Trophoblast cell (in vitro differentiated cells and primary cell): ENCODE data around the gene TAOK1.

Experiments
- DNase-seq, 2 donors: peaks; one replicate each; pipeline ENCODE4 v3.0.0-alpha.2; 2016
- H2AFZ ChIP-seq: 2 replicates; pipeline ENCODE4 v1.6.1; 2013; ENCODE audit warnings: low read length, moderate library complexity, mild to moderate bottlenecking; ENCODE audit not compliant: insufficient read depth, poor library complexity
- H2AK5ac ChIP-seq: 2 replicates; pipeline ENCODE4 v1.6.1; 2013; ENCODE audit warnings: mild to moderate bottlenecking, low read length
- H2BK120ac ChIP-seq: 2 replicates; pipeline ENCODE4 v1.6.1; 2013; ENCODE audit warnings: low read length, mild to moderate bottlenecking, moderate library complexity; ENCODE audit not compliant: insufficient read depth, poor library complexity
- H2BK12ac ChIP-seq: 2 replicates; pipeline ENCODE4 v1.6.1; 2013; ENCODE audit warnings: mild to moderate bottlenecking, low read length, moderate library complexity
- H2BK5ac ChIP-seq: 2 replicates; pipeline ENCODE4 v1.6.1; 2013; ENCODE audit warnings: low read length, low read depth, moderate library complexity, mild to moderate bottlenecking; ENCODE audit not compliant: poor library complexity
- H3K14ac ChIP-seq: 2 replicates; pipeline ENCODE4 v1.6.1; 2013; ENCODE audit warnings: mild to moderate bottlenecking, low read length
- H3K18ac ChIP-seq: 2 replicates; pipeline ENCODE4 v1.6.1; 2013; ENCODE audit warnings: mild to moderate bottlenecking, low read length
- H3K23ac ChIP-seq: 2 replicates; pipeline ENCODE4 v1.6.1; 2013; ENCODE audit warnings: low read length
- H3K27ac ChIP-seq: 2 replicates; pipeline ENCODE4 v1.5.1; 2013; ENCODE audit warnings: low read depth, mild to moderate bottlenecking, inconsistent platforms, low read length, moderate library complexity
- H3K27me3 ChIP-seq: 2 replicates; pipeline ENCODE4 v1.6.1; 2013; ENCODE audit warnings: inconsistent platforms, mild to moderate bottlenecking, low read length, moderate library complexity; ENCODE audit not compliant: insufficient read depth
- H3K36me3 ChIP-seq, 2 experiments: 1 replicate in 1 of 2; 2 replicates in 1 of 2; pipeline ENCODE4 v1.6.1; 2013; ENCODE audit warnings: low read length in 2 of 2, mild to moderate bottlenecking in 2 of 2, moderate library complexity in 1 of 2; ENCODE audit not compliant: insufficient read depth in 2 of 2, control insufficient read depth in 1 of 2
- H3K4ac ChIP-seq: 2 replicates; pipeline ENCODE4 v1.6.1; 2013; ENCODE audit warnings: low read depth, mild to moderate bottlenecking, low read length, moderate library complexity
- H3K4me1 ChIP-seq, 2 experiments: 1 replicate in 1 of 2; 2 replicates in 1 of 2; pipeline ENCODE4 v1.6.1; 2013; ENCODE audit warnings: low read length in 2 of 2, mild to moderate bottlenecking in 2 of 2, moderate library complexity in 1 of 2; ENCODE audit not compliant: insufficient read depth in 2 of 2, control insufficient read depth in 1 of 2
- H3K4me2 ChIP-seq: 2 replicates; pipeline ENCODE4 v1.6.1; 2013; ENCODE audit warnings: inconsistent platforms, mild to moderate bottlenecking, low read length, moderate library complexity
- H3K4me3 ChIP-seq: 2 replicates; pipeline ENCODE4 v1.5.1; 2013; ENCODE audit warnings: mild to moderate bottlenecking, low read depth, low read length, inconsistent platforms
- H3K79me1 ChIP-seq: one replicate; pipeline ENCODE4 v1.6.1; 2013; ENCODE audit warnings: low read length
- H3K79me2 ChIP-seq: 2 replicates; pipeline ENCODE4 v1.6.1; 2013; ENCODE audit warnings: low read length, mild to moderate bottlenecking; ENCODE audit not compliant: control insufficient read depth, insufficient read depth, poor library complexity
- H3K9ac ChIP-seq: 2 replicates; pipeline ENCODE4 v1.6.1; 2013; ENCODE audit warnings: mild to moderate bottlenecking, low read length
- H3K9me3 ChIP-seq: 2 replicates; pipeline ENCODE4 v1.6.1; 2013; ENCODE audit warnings: low read depth, mild to moderate bottlenecking, control low read depth, inconsistent platforms, low read length; ENCODE audit not compliant: insufficient read depth
- H4K12ac ChIP-seq: 2 replicates; pipeline ENCODE4 v1.6.1; 2013; ENCODE audit warnings: low read depth, mild to moderate bottlenecking, low read length, moderate library complexity
- H4K8ac ChIP-seq: 2 replicates; pipeline ENCODE4 v1.6.1; 2013; ENCODE audit warnings: low read depth, mild to moderate bottlenecking, low read length, moderate library complexity
- H4K91ac ChIP-seq: one replicate; pipeline ENCODE4 v1.6.1; 2013; ENCODE audit warnings: low read depth, mild to moderate bottlenecking, low read length, moderate library complexity
- WGBS: extraction: QIAGEN DNeasy Blood & Tissue Kit; methylation state at CpG from one replicate; pipeline ENCODE4 v1.1.7; 2013; ENCODE audit warnings: missing lambda C conversion rate; ENCODE audit not compliant: insufficient read length, insufficient coverage; ENCODE audit errors: extremely low coverage; 5-methylcytosine and 5-hydroxymethylcytosine counted together

TAOK1 gene

DNA sequence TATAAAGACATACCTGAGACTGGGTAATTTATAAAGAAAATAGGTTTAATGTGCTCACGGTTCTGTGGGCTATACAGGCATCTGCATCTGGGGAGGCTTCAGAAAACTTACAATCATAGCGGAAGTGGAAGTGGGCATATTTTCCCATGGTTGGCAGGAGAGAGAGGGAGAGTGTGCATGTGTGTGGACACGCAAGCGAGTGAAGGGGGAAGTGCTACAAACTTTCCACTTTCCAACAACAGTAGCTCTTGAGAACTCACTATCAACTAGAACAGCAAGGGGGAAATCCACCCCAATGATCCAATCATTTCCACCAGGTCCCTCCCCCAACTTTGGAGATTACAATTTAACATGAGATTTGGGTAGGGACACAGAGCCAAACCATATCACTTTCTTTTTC, 11.1 kb downstream of the TAOK1 start:
- Histone ChIP-seq H4K12ac (no peak overlapping the region), H2AK5ac (no peak overlapping the region), H2BK5ac (no peak overlapping the region), H2AFZ (no peak overlapping the region), H3K18ac (no peak overlapping the region), H3K23ac (no peak overlapping the region), H4K91ac (no peak overlapping the region), H3K27ac (no peak overlapping the region), H3K4me1 (no peaks in the 10 kb centered on the region), H2BK120ac (no peak overlapping the region), H3K4me2 (no peak overlapping the region), H3K9ac (no peak overlapping the region), H3K9me3 (no peaks in the 10 kb centered on the region), H3K27me3 (no peaks in the 10 kb centered on the region), H3K79me2 (peaks cover 14% of the 10 kb centered on the region), H4K8ac (no peak overlapping the region), H3K79me1 (no peaks in the 10 kb centered on the region), H3K36me3 (peaks cover 19 to 31% of the 10 kb centered on the region in 2 experiments), H3K14ac (no peak overlapping the region), H3K4ac (peak overlapping the region; percentile 24), H2BK12ac (no peak overlapping the region), H3K4me3 (no peak overlapping the region)
- peak in 1 of 2 donors; percentile 9 for DNase-seq
- no CpG with 5 or more reads among the region's 4 CpGs for WGBS

- Histone ChIP-seq H3K9ac (no peak overlapping the region), H3K23ac (no peak overlapping the region), H2BK5ac (no peak overlapping the region), H3K79me1 (no peaks in the 10 kb centered on the region), H2BK12ac (no peak overlapping the region), H2BK120ac (no peak overlapping the region), H2AK5ac (no peak overlapping the region), H3K27ac (no peak overlapping the region), H3K79me2 (peaks cover 13% of the 10 kb centered on the region), H2AFZ (no peak overlapping the region), H3K4me2 (no peak overlapping the region), H3K27me3 (no peaks in the 10 kb centered on the region), H3K36me3 (peaks cover 9 to 13% of the 10 kb centered on the region in 2 experiments), H4K8ac (no peak overlapping the region), H4K91ac (no peak overlapping the region), H3K18ac (no peak overlapping the region), H3K4me3 (no peak overlapping the region), H3K4me1 (no peaks in the 10 kb centered on the region), H4K12ac (no peak overlapping the region), H3K14ac (no peak overlapping the region), H3K9me3 (no peaks in the 10 kb centered on the region), H3K4ac (peak overlapping the region; percentile 22)
- DNase-seq = peak; percentile 6 to 46
- WGBS = no CpG with 5 or more reads among the region's 2 CpGs
Measured at GRCh38 chr17:29407856-29408255, 17.7 kb downstream of the TAOK1 start.

DNA sequence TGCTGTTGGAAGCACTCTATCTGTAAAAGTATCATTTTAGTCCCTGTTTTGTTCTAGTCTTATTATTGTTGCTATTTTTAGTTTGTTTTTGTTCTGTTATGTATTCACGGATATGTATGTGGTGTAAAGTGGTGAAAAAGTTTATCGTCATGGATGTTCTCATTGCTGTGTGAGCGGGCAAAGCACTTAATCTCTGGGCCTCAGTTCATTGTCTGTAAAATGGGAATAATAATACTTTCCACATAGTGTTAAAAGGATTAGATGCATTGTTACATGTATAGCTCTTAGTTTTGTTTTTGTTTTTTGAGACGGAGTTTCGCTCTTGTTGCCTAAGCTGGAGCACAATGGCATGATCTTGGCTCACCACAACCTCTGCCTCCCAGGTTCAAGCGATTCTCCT, 19.8 kb downstream of the TAOK1 start:
- Histone ChIP-seq H3K4me1 (no peaks in the 10 kb centered on the region), H3K18ac (no peak overlapping the region), H3K27ac (no peak overlapping the region), H3K36me3 (peaks cover 4 to 7% of the 10 kb centered on the region in 2 experiments), H4K8ac (no peak overlapping the region), H3K4me3 (no peak overlapping the region), H3K9ac (no peak overlapping the region), H2AFZ (no peak overlapping the region), H3K27me3 (no peaks in the 10 kb centered on the region), H3K4me2 (no peak overlapping the region), H3K79me1 (no peaks in the 10 kb centered on the region), H3K9me3 (no peaks in the 10 kb centered on the region), H2BK12ac (no peak overlapping the region), H4K91ac (no peak overlapping the region), H4K12ac (no peak overlapping the region), H3K4ac (peak overlapping the region; percentile 47), H2BK120ac (no peak overlapping the region), H3K14ac (no peak overlapping the region), H2BK5ac (no peak overlapping the region), H2AK5ac (no peak overlapping the region), H3K79me2 (peaks cover 7% of the 10 kb centered on the region), H3K23ac (no peak overlapping the region)
- WGBS = no CpG with 5 or more reads among the region's 6 CpGs
- DNase-seq = no peak

- Histone ChIP-seq H4K12ac (no peak overlapping the region), H3K9me3 (no peaks in the 10 kb centered on the region), H2BK5ac (no peak overlapping the region), H2BK12ac (no peak overlapping the region), H3K4ac (no peak overlapping the region), H3K18ac (no peak overlapping the region), H3K27ac (no peak overlapping the region), H3K79me1 (no peaks in the 10 kb centered on the region), H4K91ac (no peak overlapping the region), H4K8ac (no peak overlapping the region), H3K23ac (no peak overlapping the region), H2AFZ (no peak overlapping the region), H3K36me3 (peaks cover 0 to 2% of the 10 kb centered on the region in 2 experiments), H3K14ac (no peak overlapping the region), H3K4me3 (no peak overlapping the region), H3K27me3 (no peaks in the 10 kb centered on the region), H3K9ac (no peak overlapping the region), H3K79me2 (peaks cover 5% of the 10 kb centered on the region), H2BK120ac (no peak overlapping the region), H3K4me1 (no peaks in the 10 kb centered on the region), H2AK5ac (no peak overlapping the region), H3K4me2 (no peak overlapping the region)
- no CpG with 5 or more reads among the region's 7 CpGs for WGBS
- no peak for DNase-seq
Measured at GRCh38 chr17:29412780-29413565, 22.8 kb downstream of the TAOK1 start.
